ENCODE results near the gene TUBGCP2. TPM values are rescaled to one million over a fixed set of nuclear protein-coding genes. Genes with fewer than 3 reads are reported as not detected.

Gene TUBGCP2
- total and polyA plus RNA-seq, 9 of the 15 experiments (the other 6 are each of a cell fraction or from before 2014, with no cell fraction given) = 4.3 to 56.6 (median 28.4) TPM

- in situ Hi-C loops (cut with MboI) (no loop called here), intact Hi-C loops (cut with micrococcal nuclease) (no loop called here)
- BruUV-seq (replicated peaks) = no TSS peak
- Histone ChIP-seq H3K9me3 (replicated peaks; ENCODE audit: control insufficient read depth, insufficient read depth, low read depth, low read length) (no peaks in the 10 kb centered on the region), H3K27ac (ENCODE audit: extremely low read depth, low read depth, low read length) (no peak overlapping the region), H3K9me1 (ENCODE audit: control insufficient read depth, insufficient read depth, low read length) (no peaks in the 10 kb centered on the region), H4K20me1 (replicated peaks; ENCODE audit: control insufficient read depth, insufficient read depth, low read length) (no peaks in the 10 kb centered on the region), H3K4me3 (no peak overlapping the region), H3K79me2 (ENCODE audit: control insufficient read depth, insufficient read depth, low read length) (no peaks in the 10 kb centered on the region), H3K4me1 (replicated peaks in 1 of 2; ENCODE audit: control insufficient read depth in 2 of 2, insufficient read depth in 2 of 2, low read length in 2 of 2) (peaks cover 34 to 84% of the 10 kb centered on the region in 2 experiments), H3K9ac (ENCODE audit: insufficient read depth in 1 of 2, low read depth in 2 of 2, low read length in 2 of 2) (peak overlapping the region in 1 of 2 experiments; percentile 45; a peak in 1 of 4 replicates), H3K36me3 (ENCODE audit: control insufficient read depth, insufficient read depth, low read length) (no peaks in the 10 kb centered on the region), H3K27me3 (ENCODE audit: control insufficient read depth in 2 of 2, insufficient read depth in 2 of 2, low read length in 2 of 2) (no peaks in the 10 kb centered on the region; a peak in 1 of 5 replicates), H3K4me2 (ENCODE audit: insufficient read depth, low read length) (no peak overlapping the region), H2AFZ (ENCODE audit: low read depth, low read length) (no peak overlapping the region)
- DNase-seq (ENCODE audit: extremely low read depth in 1 of 4, low spot score in 3 of 4) (no peak), ATAC-seq (no peak), FAIRE-seq (no peak)
- 62% methylated on average over 10 of the region's 14 CpGs for WGBS (ENCODE audit: insufficient coverage, low coverage, missing lambda C conversion rate)
- TF ChIP-seq ZNF584 (CRISPR knock-in tag; IDR thresholded peaks at IDR 0.05; ENCODE audit: low read depth) = no peak
- TF ChIP-seq HES1 (IDR thresholded peaks at IDR 0.05; ENCODE audit: low read depth) = no peak
- no peak for TF ChIP-seq ZBTB49 (CRISPR knock-in tag; IDR thresholded peaks at IDR 0.05; ENCODE audit: borderline replicate concordance)
- no peak for TF ChIP-seq MEF2D (tag; conservative IDR thresholded peaks at IDR 0.05; ENCODE audit: low read depth)
- no peak for TF ChIP-seq ZNF316 (IDR thresholded peaks at IDR 0.05)
- no peak for TF ChIP-seq MYNN (IDR thresholded peaks at IDR 0.05)
- no peak for TF ChIP-seq MYNN (CRISPR knock-in tag; IDR thresholded peaks at IDR 0.05)
- TF ChIP-seq TFAM (CRISPR knock-in tag; conservative IDR thresholded peaks at IDR 0.05) = no peak
- no peak for TF ChIP-seq POLR2B (IDR thresholded peaks at IDR 0.05; ENCODE audit: low read depth, partially characterized antibody)
- TF ChIP-seq ARID2 (IDR thresholded peaks at IDR 0.05) = no peak
- no peak for TF ChIP-seq MYBL2 (IDR thresholded peaks at IDR 0.05; ENCODE audit: low read depth)
- TF ChIP-seq MYBL2 (CRISPR knock-in tag; IDR thresholded peaks at IDR 0.05; ENCODE audit: borderline replicate concordance) = no peak
- TF ChIP-seq, protein P1, sequence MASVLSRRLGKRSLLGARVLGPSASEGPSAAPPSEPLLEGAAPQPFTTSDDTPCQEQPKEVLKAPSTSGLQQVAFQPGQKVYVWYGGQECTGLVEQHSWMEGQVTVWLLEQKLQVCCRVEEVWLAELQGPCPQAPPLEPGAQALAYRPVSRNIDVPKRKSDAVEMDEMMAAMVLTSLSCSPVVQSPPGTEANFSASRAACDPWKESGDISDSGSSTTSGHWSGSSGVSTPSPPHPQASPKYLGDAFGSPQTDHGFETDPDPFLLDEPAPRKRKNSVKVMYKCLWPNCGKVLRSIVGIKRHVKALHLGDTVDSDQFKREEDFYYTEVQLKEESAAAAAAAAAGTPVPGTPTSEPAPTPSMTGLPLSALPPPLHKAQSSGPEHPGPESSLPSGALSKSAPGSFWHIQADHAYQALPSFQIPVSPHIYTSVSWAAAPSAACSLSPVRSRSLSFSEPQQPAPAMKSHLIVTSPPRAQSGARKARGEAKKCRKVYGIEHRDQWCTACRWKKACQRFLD (CRISPR knock-in tag; IDR thresholded peaks at IDR 0.05) = no peak
- CTCF ChIA-PET (ENCODE audit: low intra/inter-chr PET ratio) = no interaction called here
- POLR2A ChIA-PET = no interaction called here
These were observed 65.1 kb downstream of the TUBGCP2 start for GRCh38 chr10:133243593-133243992.
